HepG2 (cell line): ENCODE data around the gene SNN. TPM values are rescaled to one million over a fixed set of nuclear protein-coding genes. Genes with fewer than 3 reads are reported as not detected.

Experiments
- ARID2 ChIP-seq: sonication (generic); formaldehyde crosslinking; IDR thresholded peaks from 2 replicates; pipeline ENCODE4 v1.8.1; 2022; ENCODE audit warnings: mild to moderate bottlenecking, missing genetic modification reagents, borderline replicate concordance
- ATF2 ChIP-seq: sonication (generic); formaldehyde crosslinking; IDR thresholded peaks from 2 replicates; pipeline ENCODE4 v1.4.0; 2020; ENCODE audit warnings: missing genetic modification reagents
- ATF7-NPFF ChIP-seq: sonication (generic); formaldehyde crosslinking; IDR thresholded peaks from 2 replicates; pipeline ENCODE4 v1.8.1; 2023; ENCODE audit warnings: mild to moderate bottlenecking, low read depth, missing genetic modification reagents, moderate library complexity
- ERF ChIP-seq: IDR thresholded peaks from 2 replicates; pipeline ENCODE4 v1.6.1; 2018; ENCODE audit warnings: missing biosample characterization, missing genetic modification reagents
- FOXK1 ChIP-seq: sonication (generic); formaldehyde crosslinking; IDR thresholded peaks from 2 replicates; pipeline ENCODE4 v1.4.0; 2020; ENCODE audit warnings: low read depth, missing genetic modification reagents, borderline replicate concordance
- HIC2 ChIP-seq: sonication (generic); formaldehyde crosslinking; IDR thresholded peaks from 2 replicates; pipeline ENCODE4 v1.9.0; 2022; ENCODE audit warnings: low read depth, missing genetic modification reagents
- RAD21 ChIP-seq: fragments of 450-650 bp; formaldehyde crosslinking; IDR thresholded peaks from 2 replicates; pipeline ENCODE4 v1.5.0; 2020; ENCODE audit warnings: mild to moderate bottlenecking
- RXRA ChIP-seq: sonication (generic); formaldehyde crosslinking; IDR thresholded peaks from 2 replicates; pipeline ENCODE4 v1.5.1; 2020; ENCODE audit warnings: missing genetic modification reagents
- RXRB ChIP-seq: IDR thresholded peaks from 2 replicates; pipeline ENCODE4 v1.6.1; 2016; ENCODE audit warnings: borderline replicate concordance, missing genetic modification reagents, missing compliant biosample characterization
- SAFB2 ChIP-seq: sonication (generic); formaldehyde crosslinking; IDR thresholded peaks from 2 replicates; pipeline ENCODE4 v1.5.1; 2020; ENCODE audit warnings: missing genetic modification reagents, low read depth, mild to moderate bottlenecking, borderline replicate concordance
- SAP130 ChIP-seq: IDR thresholded peaks from 2 replicates; pipeline ENCODE4 v1.6.1; 2016; ENCODE audit warnings: low read depth
- TARDBP ChIP-seq: sonication (generic); formaldehyde crosslinking; IDR thresholded peaks from 2 replicates; pipeline ENCODE4 v1.8.0; 2022; ENCODE audit warnings: mild to moderate bottlenecking, missing genetic modification reagents
- ZNF496 ChIP-seq: sonication (generic); formaldehyde crosslinking; IDR thresholded peaks from 2 replicates; pipeline ENCODE4 v1.8.1; 2023; ENCODE audit warnings: mild to moderate bottlenecking, moderate library complexity, missing genetic modification reagents; ENCODE audit not compliant: insufficient replicate concordance
- ZNF572 ChIP-seq: sonication (generic); formaldehyde crosslinking; IDR thresholded peaks from 2 replicates; pipeline ENCODE4 v1.5.1; 2020; ENCODE audit warnings: mild to moderate bottlenecking, missing genetic modification reagents
- ZNF605 ChIP-seq: sonication (generic); formaldehyde crosslinking; IDR thresholded peaks from 2 replicates; pipeline ENCODE4 v1.8.0; 2022; ENCODE audit warnings: mild to moderate bottlenecking, missing genetic modification reagents
- ZNF614 ChIP-seq: IDR thresholded peaks from 2 replicates; pipeline ENCODE4 v1.6.1; 2018; ENCODE audit warnings: missing biosample characterization, missing genetic modification reagents, inconsistent platforms, borderline replicate concordance
- ZNF646 ChIP-seq: sonication (generic); formaldehyde crosslinking; IDR thresholded peaks from 2 replicates; pipeline ENCODE4 v1.9.0; 2021; ENCODE audit warnings: mild to moderate bottlenecking, missing genetic modification reagents
- ZNF784 ChIP-seq: sonication (generic); formaldehyde crosslinking; IDR thresholded peaks from 2 replicates; pipeline ENCODE4 v1.5.1; 2020; ENCODE audit warnings: missing genetic modification reagents, mild to moderate bottlenecking, borderline replicate concordance
- ZNF891 ChIP-seq: sonication (generic); formaldehyde crosslinking; IDR thresholded peaks from 2 replicates; pipeline ENCODE4 v1.5.0; 2020; ENCODE audit warnings: mild to moderate bottlenecking, missing genetic modification reagents
- polyA plus RNA-seq, 8 experiments: library from polyadenylated mRNA; depleted of rRNA in 3 of 8; stranded (reverse) in 7 of 8; unstranded in 1 of 8; fragments of >200 nt; fragmentation: Illumina TruSeq in 4 of 8; extraction: Trizol in 4 of 8; gene quantifications; 2 replicates each; pipeline versions ENCODE4 v1.2.1 to v1.2.3, GENCODE V29; 2011 to 2016; ENCODE audit warnings: low read depth in 4 of 8, missing spikeins in 1 of 8, mixed read lengths in 1 of 8; ENCODE audit not compliant: insufficient read depth in 1 of 8
- total RNA-seq, 5 experiments: library from RNA; depleted of rRNA; stranded (reverse); fragments of >200 nt; fragmentation: Illumina TruSeq; extraction: Trizol; gene quantifications; 2 replicates each; pipeline ENCODE4 v1.2.3, GENCODE V29; 2016; ENCODE audit warnings: low read depth in 1 of 5

SNN gene
- total and polyA plus RNA-seq, 2 of the 13 experiments (the other 11 are each of a cell fraction or from before 2014, with no cell fraction given), result 5.2 to 8.4 TPM

GRCh38 chr16:11640987-11641817, 27.1 kb upstream of the SNN start (continued):
- TF ChIP-seq FOXK1 (CRISPR knock-in tag) (peak; percentile 11; the same call in 1 of the 2 replicates), ZNF605 (CRISPR knock-in tag) (peak; percentile 35; the same call in 1 of the 2 replicates), ATF2 (CRISPR knock-in tag) (peak; percentile 19; the same call in 1 of the 2 replicates), ZNF496 (CRISPR knock-in tag) (no peak), ATF7-NPFF (CRISPR knock-in tag) (no peak), ZNF646 (CRISPR knock-in tag) (0 out of 2 replicates have a peak, but pooled peaks have one; percentile 28), ZNF572 (CRISPR knock-in tag) (no peak), TARDBP (no peak), RXRA (CRISPR knock-in tag) (no peak), ERF (CRISPR knock-in tag) (peak; percentile 55), ZNF891 (0 out of 2 replicates have a peak, but pooled peaks have one; percentile 3), ZNF614 (CRISPR knock-in tag) (no peak), RAD21 (CRISPR knock-in tag) (peak; percentile 85), SAFB2 (CRISPR knock-in tag) (no peak), RXRB (CRISPR knock-in tag) (no peak), ARID2 (CRISPR knock-in tag) (no peak), ZNF784 (CRISPR knock-in tag) (no peak), SAP130 (CRISPR knock-in tag) (peak; percentile 42), HIC2 (no peak)
